Measurements from ENCODE around the gene PAQR6.
A peak's percentile ranks its signal among the peaks of the same experiment; 100 is the strongest.

The PAQR6 gene

GRCh38 chr1:156195853-156196252 is 52.0 kb downstream of the PAQR6 start:
- DNase-seq (ENCODE audit: low read depth in 2 of 2) = no peak

GRCh38 chr1:156194300-156194652 is 53.6 kb downstream of the PAQR6 start:
- no peak for DNase-seq (ENCODE audit: low read depth in 2 of 2)

- peak; percentile 93 to 94 for DNase-seq (ENCODE audit: low read depth in 2 of 2)
Observed at GRCh38 chr1:156193488-156194299, 54.2 kb downstream of the PAQR6 start, which contains the start of gene SLC25A44. Gene SLC25A44 (plus strand): TSS chr1:156194104. CDS start chr1:156199848, 5,744 bp downstream.

All from activated CD8-positive, alpha-beta memory T cell treated with anti-CD3 and anti-CD28 coated beads for 4 hours (primary cell).